ENCODE data around the gene CCDC85A. TPM values are rescaled to one million over a fixed set of nuclear protein-coding genes. Genes with fewer than 3 reads are reported as not detected.

Gene CCDC85A
- total RNA-seq, 1 experiment from 2014 or later = 0.10 TPM

DNA sequence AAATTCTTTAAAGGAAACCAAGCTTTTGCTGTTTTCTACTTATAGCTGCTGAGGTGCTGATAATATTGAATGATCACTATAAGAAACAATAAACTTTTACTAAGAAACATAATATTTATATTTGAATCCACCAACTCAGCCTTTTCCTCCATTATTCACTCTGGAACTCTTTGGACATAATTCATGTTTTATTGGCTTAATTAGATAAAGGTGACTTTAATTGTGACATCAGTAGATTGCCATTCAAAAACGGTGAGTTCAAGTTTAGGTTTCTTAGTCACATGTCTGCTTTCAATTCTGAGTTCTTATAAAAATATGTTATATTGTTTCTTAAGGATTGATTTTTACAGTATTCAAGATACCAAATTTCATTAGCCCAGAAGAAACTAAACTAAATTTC, 24.0 kb downstream of the CCDC85A start:
- DNase-seq (ENCODE audit: low read depth, low spot score) (no peak), ATAC-seq (no peak)
- ChIA-PET RAD21 (ENCODE audit: low non-redundant PET in 1 of 2, low total read pairs in 2 of 2, uncharacterized antibody in 2 of 2, unreplicated experiment in 2 of 2) (no interaction called here), CTCF (interaction anchor here (1.2 kb wide), 1 partner anchor 24 kb away, joined by 3 read pairs; the partner anchor contains the start of gene CCDC85A), POLR2A (no interaction called here)
- TF ChIP-seq EZH2 (IDR thresholded peaks at IDR 0.05) = no peak
- no peak for TF ChIP-seq ELF1 (IDR thresholded peaks at IDR 0.05; ENCODE audit: borderline replicate concordance, low read depth)
- TF ChIP-seq, protein P1, sequence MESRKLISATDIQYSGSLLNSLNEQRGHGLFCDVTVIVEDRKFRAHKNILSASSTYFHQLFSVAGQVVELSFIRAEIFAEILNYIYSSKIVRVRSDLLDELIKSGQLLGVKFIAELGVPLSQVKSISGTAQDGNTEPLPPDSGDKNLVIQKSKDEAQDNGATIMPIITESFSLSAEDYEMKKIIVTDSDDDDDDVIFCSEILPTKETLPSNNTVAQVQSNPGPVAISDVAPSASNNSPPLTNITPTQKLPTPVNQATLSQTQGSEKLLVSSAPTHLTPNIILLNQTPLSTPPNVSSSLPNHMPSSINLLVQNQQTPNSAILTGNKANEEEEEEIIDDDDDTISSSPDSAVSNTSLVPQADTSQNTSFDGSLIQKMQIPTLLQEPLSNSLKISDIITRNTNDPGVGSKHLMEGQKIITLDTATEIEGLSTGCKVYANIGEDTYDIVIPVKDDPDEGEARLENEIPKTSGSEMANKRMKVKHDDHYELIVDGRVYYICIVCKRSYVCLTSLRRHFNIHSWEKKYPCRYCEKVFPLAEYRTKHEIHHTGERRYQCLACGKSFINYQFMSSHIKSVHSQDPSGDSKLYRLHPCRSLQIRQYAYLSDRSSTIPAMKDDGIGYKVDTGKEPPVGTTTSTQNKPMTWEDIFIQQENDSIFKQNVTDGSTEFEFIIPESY (IDR thresholded peaks at IDR 0.05; ENCODE audit: extremely low read depth, insufficient replicate concordance, low read length) = no peak
- TF ChIP-seq FOSL1 (IDR thresholded peaks at IDR 0.05; ENCODE audit: low read depth) = no peak
- TF ChIP-seq POLR2A (IDR thresholded peaks at IDR 0.05; ENCODE audit: borderline replicate concordance, extremely low read depth, insufficient read depth, insufficient read length) = no peak
- TF ChIP-seq SP1 (IDR thresholded peaks at IDR 0.05; ENCODE audit: low read depth) = no peak
- no peak for TF ChIP-seq CBX3 (IDR thresholded peaks at IDR 0.05; ENCODE audit: low read depth)
- TF ChIP-seq ZFX (IDR thresholded peaks at IDR 0.05) = no peak
- TF ChIP-seq SIN3A (IDR thresholded peaks at IDR 0.05; ENCODE audit: low read depth) = no peak
- TF ChIP-seq TCF7L2 (IDR thresholded peaks at IDR 0.05; ENCODE audit: borderline replicate concordance, extremely low read depth, insufficient read depth, insufficient read length) = no peak
- TF ChIP-seq CEBPB (IDR thresholded peaks at IDR 0.05; ENCODE audit: low read depth) = no peak
- no peak for TF ChIP-seq JUND (IDR thresholded peaks at IDR 0.05)
- TF ChIP-seq, protein P2, sequence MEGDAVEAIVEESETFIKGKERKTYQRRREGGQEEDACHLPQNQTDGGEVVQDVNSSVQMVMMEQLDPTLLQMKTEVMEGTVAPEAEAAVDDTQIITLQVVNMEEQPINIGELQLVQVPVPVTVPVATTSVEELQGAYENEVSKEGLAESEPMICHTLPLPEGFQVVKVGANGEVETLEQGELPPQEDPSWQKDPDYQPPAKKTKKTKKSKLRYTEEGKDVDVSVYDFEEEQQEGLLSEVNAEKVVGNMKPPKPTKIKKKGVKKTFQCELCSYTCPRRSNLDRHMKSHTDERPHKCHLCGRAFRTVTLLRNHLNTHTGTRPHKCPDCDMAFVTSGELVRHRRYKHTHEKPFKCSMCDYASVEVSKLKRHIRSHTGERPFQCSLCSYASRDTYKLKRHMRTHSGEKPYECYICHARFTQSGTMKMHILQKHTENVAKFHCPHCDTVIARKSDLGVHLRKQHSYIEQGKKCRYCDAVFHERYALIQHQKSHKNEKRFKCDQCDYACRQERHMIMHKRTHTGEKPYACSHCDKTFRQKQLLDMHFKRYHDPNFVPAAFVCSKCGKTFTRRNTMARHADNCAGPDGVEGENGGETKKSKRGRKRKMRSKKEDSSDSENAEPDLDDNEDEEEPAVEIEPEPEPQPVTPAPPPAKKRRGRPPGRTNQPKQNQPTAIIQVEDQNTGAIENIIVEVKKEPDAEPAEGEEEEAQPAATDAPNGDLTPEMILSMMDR (IDR thresholded peaks at IDR 0.05 in 2 of 3, conservative IDR thresholded peaks at IDR 0.05 in 1 of 3; ENCODE audit: borderline replicate concordance in 1 of 3, insufficient read depth in 1 of 3, low read depth in 2 of 3, low read length in 2 of 3) = no peak
- H3K9me3 ChIP-seq (ENCODE audit: control insufficient read depth in 1 of 2, insufficient read depth in 1 of 2, low read depth in 1 of 2, low read length in 2 of 2) = no peaks in the 10 kb centered on the region
- H3K4me1 ChIP-seq (ENCODE audit: control insufficient read depth in 1 of 2, insufficient read depth in 2 of 2, low read length in 2 of 2) = no peaks in the 10 kb centered on the region
- BruUV-seq (replicated peaks) = no TSS peak
- no peak overlapping the region for H2AFZ ChIP-seq (ENCODE audit: low read depth, low read length, poor library complexity, severe bottlenecking)
- H3K4me2 ChIP-seq (ENCODE audit: low read length) = no peak overlapping the region
- H3K9ac ChIP-seq (ENCODE audit: low read length) = no peak overlapping the region
- no peaks in the 10 kb centered on the region for H4K20me1 ChIP-seq (ENCODE audit: insufficient read depth)
- no peak overlapping the region for H3K4me3 ChIP-seq (replicated peaks in 1 of 2; ENCODE audit: low read depth in 1 of 2, low read length in 2 of 2)
- H3K36me3 ChIP-seq (ENCODE audit: control insufficient read depth in 1 of 2, insufficient read depth in 2 of 2, low read length in 2 of 2) = no peaks in the 10 kb centered on the region
- no peaks in the 10 kb centered on the region for H3K9me2 ChIP-seq (ENCODE audit: insufficient read depth)
- H3K79me2 ChIP-seq (ENCODE audit: insufficient read depth, low read length) = no peaks in the 10 kb centered on the region
- no peak overlapping the region for H3K27ac ChIP-seq (ENCODE audit: low read depth, low read length)
- no peaks in the 10 kb centered on the region for H3K27me3 ChIP-seq (ENCODE audit: insufficient read depth, low read length)
- intact Hi-C loops (cut with micrococcal nuclease) = no loop called here

Measured in HCT116 (cell line).